Measurements from ENCODE around the gene PCF11.
"Not testable (repeated sequence)": the region's sequence is repeated elsewhere in the genome, so short reads cannot be mapped to it uniquely, and the experiment has no call there.

Gene PCF11

GRCh38 chr11:83191491-83191890, 34.6 kb downstream of the PCF11 start:
- DNase-seq (ENCODE audit: low spot score), result no peak

GRCh38 chr11:83191986-83192385, 35.1 kb downstream of the PCF11 start:
- no peak for DNase-seq (ENCODE audit: low spot score)

DNA sequence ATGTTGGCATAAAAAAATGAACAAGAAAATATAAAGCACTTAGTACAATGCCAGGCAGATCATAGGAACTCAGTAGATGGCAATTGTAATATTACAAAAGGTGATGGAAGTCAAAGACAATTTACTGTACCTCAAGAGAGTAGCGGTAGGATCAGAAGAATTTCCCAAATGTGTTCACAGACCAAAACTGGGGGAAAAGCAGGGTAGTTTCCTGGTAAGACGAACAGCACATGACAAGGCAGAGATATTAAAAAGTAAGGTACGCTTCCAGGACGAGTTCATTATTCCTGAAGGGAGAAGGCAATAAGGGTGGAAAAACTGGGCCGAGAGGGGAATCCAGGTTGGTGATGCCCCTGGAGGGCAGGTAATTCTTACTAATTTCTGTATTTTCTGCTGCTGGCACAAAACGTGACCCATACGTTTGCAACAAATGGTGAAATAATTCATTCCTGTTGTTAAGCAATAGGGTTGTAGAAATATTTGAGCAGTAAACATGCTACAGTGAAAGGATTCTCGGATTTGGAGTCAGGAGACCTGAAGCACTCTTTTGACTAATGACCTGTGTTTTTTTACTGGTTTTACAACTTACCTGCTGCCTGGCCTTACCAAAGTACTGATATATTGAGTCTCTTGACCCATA, 35.8 kb downstream of the PCF11 start:
- DNase-seq (ENCODE audit: low spot score), result peak; percentile 16

DNA sequence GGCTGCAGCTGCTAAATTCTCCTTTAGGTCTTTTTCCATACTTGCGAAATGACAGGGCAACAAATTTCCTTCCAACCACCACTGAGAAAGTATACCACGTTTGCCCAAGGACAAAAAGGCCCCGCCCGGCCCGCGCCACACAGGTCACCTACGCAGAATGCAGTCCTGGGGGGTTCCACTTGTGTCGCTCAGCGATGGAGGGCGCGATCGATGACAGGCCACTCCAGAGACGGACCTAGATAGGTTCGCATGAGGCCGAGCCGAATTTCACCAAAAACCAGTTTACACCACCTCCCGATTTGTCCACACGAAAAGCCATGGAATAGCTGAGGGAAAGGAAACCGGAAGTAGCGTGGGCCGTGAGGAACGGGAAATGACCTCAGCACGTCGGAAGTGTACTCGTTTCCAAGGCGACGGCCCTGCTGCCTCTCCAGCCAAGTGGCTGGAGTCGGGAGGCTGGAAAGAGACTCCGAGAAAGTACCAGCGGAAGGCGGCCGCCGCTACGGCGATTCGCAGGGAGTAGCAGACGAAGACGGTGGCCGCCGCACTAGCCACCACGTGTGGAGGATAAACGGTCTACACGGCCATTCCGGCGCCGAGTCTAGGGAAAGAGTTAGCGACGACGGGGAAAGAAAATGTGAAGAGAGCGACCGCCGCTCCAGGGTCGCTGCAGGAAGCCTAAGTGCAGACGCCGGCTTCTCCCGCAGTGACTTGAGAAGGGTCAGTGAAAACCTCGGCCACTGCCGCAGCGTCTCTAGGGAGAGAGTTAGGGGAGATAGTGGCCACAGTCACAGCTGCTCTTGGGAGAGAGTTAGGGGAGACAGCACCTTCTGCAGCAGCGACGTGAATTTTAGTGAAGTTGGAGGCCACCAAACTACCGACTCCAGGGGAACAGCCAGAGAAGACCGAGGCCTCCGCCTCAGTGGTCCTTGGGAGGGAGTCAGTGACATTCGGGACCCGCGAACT, 36.7 kb downstream of the PCF11 start, which contains the start of gene ANKRD42:
Gene ANKRD42, plus strand, starts transcription at position 398 of the 966 bp plus-strand sequence. CDS start 959 bp downstream, outside the sequence.
- DNase-seq (ENCODE audit: low spot score), result peak; percentile 95

GRCh38 chr11:83194281-83195142, 37.6 kb downstream of the PCF11 start:
- DNase-seq (ENCODE audit: low spot score), result peak; percentile 87

DNA sequence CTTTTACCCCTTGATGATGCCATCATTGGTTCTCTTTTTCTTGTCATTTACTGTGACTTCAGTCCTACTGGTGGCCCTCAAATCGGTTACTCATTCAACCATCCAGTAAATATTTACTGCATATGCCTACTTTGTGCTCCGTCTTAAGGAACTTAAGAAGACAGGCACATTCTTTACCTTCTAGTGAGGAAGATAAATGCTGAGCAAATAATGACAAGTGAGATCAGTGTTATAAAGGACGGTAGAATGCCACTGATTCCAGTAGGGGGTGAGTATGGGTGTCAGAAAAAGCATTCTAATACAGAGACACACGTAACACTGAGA, 38.2 kb downstream of the PCF11 start:
- DNase-seq (ENCODE audit: low spot score), result peak; percentile 6

DNA sequence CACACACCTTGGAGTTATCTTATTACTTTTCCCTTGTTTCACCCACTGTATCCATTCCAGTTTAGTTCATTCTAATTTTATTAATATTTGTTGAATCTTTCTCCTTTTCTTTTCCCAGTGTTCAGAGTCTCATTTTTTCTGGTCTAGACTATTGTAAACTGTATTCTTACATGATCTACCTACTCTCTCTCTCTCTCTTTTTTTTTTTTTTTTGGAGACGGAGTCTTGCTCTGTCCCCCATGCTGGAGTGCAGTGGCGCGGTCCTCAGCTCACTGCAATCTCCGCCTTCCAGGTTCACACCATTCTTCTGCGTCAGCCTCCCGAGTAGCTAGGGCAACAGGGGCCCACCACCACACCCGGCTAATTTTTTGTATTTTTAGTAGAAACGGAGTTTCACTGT, 38.7 kb downstream of the PCF11 start:
- DNase-seq (ENCODE audit: low spot score), result no peak

- DNase-seq (ENCODE audit: low spot score), result no peak
Observed at GRCh38 chr11:83200035-83200434, 43.1 kb downstream of the PCF11 start.

GRCh38 chr11:83205608-83206185, 48.8 kb downstream of the PCF11 start:
- DNase-seq (ENCODE audit: low spot score), result no peak

- no peak for DNase-seq (ENCODE audit: low spot score)
Observed at GRCh38 chr11:83206221-83206620, 49.3 kb downstream of the PCF11 start.

DNA sequence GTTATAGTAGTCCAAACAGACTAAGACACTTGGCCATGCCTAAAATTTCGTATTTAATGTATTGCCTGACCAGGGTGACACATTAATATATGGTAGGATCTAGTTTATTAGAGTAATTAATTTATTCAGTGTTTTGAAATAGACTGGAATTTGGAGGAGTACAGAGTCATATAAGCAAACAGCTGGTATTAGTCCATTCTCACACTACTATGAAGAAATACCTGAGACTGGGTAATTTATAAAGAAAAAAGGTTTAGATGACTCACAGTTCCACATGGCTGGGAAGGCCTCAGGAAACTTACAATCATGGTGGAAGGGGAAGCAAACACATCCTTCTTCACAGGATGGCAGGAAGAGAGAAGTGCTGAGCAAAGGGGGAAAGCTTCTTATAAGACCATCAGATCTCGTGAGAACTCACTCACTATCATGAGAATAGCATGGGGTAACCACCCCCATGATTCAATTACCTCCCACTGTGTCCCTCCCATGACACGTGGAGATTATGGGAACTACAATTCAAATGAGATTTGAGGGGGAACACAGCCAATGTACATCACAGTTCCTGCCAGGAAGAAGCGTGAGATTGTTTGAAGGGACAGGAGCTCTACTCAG, 49.9 kb downstream of the PCF11 start:
- DNase-seq (ENCODE audit: low spot score), result not testable (repeated sequence)

GRCh38 chr11:83219095-83219494, 62.2 kb downstream of the PCF11 start:
- no peak for DNase-seq (ENCODE audit: low spot score)

DNA sequence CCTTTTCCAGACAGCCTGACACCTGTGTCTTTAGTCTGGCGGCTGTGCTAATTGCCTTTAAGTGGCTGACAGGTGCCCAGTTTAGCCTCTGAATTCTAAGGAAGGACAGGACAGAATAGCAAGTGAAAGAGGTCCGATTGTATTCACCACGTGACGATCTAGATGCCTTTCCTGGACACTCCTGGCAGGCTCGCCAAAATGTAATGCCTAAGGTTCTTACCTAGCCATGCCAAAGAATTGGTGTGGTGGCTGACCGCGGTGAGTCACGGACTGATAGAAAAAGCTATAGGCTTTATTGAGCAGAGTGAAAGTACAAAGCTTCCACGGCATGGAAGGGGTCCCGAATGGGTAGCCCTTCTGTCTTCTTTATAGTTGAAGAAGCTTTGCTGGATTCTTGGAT, 63.3 kb downstream of the PCF11 start:
- no peak for DNase-seq (ENCODE audit: low spot score)

- no peak for DNase-seq (ENCODE audit: low spot score)
Observed at GRCh38 chr11:83221694-83222093, 64.8 kb downstream of the PCF11 start.

DNA sequence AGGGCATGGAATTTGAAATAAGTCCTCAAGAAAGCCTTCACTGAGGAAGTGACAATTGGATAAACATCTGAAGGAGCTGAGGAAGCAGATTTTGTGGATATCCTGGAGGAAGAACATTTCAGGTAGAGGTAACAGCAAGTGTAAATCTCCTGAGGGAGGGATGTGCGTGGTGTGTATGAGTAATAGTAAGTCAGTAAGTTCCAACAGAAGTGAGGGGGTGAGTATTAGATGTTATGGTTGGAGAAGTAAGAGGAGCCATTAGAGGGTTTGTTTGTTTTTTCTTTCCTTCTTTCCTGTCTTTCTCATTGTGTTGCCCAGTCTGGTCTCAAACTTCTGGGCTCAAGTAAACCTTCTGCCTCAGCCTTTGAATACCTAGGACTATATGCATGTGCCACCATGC, 65.6 kb downstream of the PCF11 start:
- DNase-seq (ENCODE audit: low spot score), result no peak

DNA sequence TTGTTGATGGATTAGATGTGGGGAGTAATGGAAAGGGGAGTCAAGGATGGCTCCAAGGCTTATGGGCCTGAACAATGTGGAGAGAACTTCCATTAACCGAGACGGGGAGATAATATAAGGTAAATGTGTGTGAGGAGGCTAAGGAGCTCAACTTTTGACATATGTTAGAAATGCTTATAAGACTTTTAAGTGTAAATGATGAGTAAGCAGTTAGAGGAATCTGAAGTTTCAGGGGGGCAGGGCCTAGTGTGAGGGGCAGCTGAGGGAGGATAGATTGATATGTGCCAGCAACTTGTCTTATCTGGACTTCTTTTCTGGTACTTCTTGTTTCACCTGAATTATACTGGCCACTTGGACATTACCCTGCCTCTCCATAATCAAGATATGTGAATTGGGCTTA, 66.5 kb downstream of the PCF11 start:
- DNase-seq (ENCODE audit: low spot score), result no peak

GRCh38 chr11:83235825-83236224, 78.9 kb downstream of the PCF11 start:
- peak; percentile 12 for DNase-seq (ENCODE audit: low spot score)
